ENCODE measurements around the gene TMX1. TPM values are rescaled to one million over a fixed set of nuclear protein-coding genes. Genes with fewer than 3 reads are reported as not detected.

The TMX1 gene
- total and polyA plus RNA-seq, 2 of the 8 experiments (the other 6 are each of a cell fraction or from before 2014, with no cell fraction given), result 26.6 to 84.0 TPM

- no peak for FAIRE-seq
- TF ChIP-seq, protein P1, sequence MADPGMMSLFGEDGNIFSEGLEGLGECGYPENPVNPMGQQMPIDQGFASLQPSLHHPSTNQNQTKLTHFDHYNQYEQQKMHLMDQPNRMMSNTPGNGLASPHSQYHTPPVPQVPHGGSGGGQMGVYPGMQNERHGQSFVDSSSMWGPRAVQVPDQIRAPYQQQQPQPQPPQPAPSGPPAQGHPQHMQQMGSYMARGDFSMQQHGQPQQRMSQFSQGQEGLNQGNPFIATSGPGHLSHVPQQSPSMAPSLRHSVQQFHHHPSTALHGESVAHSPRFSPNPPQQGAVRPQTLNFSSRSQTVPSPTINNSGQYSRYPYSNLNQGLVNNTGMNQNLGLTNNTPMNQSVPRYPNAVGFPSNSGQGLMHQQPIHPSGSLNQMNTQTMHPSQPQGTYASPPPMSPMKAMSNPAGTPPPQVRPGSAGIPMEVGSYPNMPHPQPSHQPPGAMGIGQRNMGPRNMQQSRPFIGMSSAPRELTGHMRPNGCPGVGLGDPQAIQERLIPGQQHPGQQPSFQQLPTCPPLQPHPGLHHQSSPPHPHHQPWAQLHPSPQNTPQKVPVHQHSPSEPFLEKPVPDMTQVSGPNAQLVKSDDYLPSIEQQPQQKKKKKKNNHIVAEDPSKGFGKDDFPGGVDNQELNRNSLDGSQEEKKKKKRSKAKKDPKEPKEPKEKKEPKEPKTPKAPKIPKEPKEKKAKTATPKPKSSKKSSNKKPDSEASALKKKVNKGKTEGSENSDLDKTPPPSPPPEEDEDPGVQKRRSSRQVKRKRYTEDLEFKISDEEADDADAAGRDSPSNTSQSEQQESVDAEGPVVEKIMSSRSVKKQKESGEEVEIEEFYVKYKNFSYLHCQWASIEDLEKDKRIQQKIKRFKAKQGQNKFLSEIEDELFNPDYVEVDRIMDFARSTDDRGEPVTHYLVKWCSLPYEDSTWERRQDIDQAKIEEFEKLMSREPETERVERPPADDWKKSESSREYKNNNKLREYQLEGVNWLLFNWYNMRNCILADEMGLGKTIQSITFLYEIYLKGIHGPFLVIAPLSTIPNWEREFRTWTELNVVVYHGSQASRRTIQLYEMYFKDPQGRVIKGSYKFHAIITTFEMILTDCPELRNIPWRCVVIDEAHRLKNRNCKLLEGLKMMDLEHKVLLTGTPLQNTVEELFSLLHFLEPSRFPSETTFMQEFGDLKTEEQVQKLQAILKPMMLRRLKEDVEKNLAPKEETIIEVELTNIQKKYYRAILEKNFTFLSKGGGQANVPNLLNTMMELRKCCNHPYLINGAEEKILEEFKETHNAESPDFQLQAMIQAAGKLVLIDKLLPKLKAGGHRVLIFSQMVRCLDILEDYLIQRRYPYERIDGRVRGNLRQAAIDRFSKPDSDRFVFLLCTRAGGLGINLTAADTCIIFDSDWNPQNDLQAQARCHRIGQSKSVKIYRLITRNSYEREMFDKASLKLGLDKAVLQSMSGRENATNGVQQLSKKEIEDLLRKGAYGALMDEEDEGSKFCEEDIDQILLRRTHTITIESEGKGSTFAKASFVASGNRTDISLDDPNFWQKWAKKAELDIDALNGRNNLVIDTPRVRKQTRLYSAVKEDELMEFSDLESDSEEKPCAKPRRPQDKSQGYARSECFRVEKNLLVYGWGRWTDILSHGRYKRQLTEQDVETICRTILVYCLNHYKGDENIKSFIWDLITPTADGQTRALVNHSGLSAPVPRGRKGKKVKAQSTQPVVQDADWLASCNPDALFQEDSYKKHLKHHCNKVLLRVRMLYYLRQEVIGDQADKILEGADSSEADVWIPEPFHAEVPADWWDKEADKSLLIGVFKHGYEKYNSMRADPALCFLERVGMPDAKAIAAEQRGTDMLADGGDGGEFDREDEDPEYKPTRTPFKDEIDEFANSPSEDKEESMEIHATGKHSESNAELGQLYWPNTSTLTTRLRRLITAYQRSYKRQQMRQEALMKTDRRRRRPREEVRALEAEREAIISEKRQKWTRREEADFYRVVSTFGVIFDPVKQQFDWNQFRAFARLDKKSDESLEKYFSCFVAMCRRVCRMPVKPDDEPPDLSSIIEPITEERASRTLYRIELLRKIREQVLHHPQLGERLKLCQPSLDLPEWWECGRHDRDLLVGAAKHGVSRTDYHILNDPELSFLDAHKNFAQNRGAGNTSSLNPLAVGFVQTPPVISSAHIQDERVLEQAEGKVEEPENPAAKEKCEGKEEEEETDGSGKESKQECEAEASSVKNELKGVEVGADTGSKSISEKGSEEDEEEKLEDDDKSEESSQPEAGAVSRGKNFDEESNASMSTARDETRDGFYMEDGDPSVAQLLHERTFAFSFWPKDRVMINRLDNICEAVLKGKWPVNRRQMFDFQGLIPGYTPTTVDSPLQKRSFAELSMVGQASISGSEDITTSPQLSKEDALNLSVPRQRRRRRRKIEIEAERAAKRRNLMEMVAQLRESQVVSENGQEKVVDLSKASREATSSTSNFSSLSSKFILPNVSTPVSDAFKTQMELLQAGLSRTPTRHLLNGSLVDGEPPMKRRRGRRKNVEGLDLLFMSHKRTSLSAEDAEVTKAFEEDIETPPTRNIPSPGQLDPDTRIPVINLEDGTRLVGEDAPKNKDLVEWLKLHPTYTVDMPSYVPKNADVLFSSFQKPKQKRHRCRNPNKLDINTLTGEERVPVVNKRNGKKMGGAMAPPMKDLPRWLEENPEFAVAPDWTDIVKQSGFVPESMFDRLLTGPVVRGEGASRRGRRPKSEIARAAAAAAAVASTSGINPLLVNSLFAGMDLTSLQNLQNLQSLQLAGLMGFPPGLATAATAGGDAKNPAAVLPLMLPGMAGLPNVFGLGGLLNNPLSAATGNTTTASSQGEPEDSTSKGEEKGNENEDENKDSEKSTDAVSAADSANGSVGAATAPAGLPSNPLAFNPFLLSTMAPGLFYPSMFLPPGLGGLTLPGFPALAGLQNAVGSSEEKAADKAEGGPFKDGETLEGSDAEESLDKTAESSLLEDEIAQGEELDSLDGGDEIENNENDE (IDR thresholded peaks at IDR 0.05; ENCODE audit: insufficient replicate concordance, low read length), result no peak
Measured at GRCh38 chr14:51224551-51224950, 15.5 kb upstream of the TMX1 start.

More at GRCh38 chr14:51224551-51224950, 15.5 kb upstream of the TMX1 start:
- Histone ChIP-seq H4K8ac (ENCODE audit: extremely low read depth, insufficient read depth, low read length) (no peak overlapping the region), H3K27me3 (replicated peaks in 1 of 4; ENCODE audit: control insufficient read depth in 3 of 4, extremely low read depth in 1 of 4, insufficient read depth in 3 of 4, low read length in 3 of 4) (no peaks in the 10 kb centered on the region), H3K23me2 (ENCODE audit: low read depth, low read length) (no peaks in the 10 kb centered on the region), H4K91ac (replicated peaks; ENCODE audit: insufficient read length, low read length) (no peak overlapping the region), H4K20me1 (replicated peaks in 1 of 2; ENCODE audit: control insufficient read depth in 1 of 2, insufficient read depth in 2 of 2, low read length in 2 of 2) (no peaks in the 10 kb centered on the region), H2BK20ac (ENCODE audit: low read length) (no peak overlapping the region), H4K5ac (ENCODE audit: insufficient read length, low read depth, low read length) (no peak overlapping the region), H2AFZ (ENCODE audit: low read length) (no peak overlapping the region), H2BK12ac (ENCODE audit: low read depth, low read length) (no peak overlapping the region), H3K4ac (replicated peaks; ENCODE audit: insufficient read length, low read depth, low read length) (no peak overlapping the region), H3K9ac (replicated peaks in 1 of 4; ENCODE audit: extremely low read depth in 1 of 4, low read depth in 3 of 4, low read length in 3 of 4) (no peak overlapping the region), H2BK15ac (ENCODE audit: low read length) (no peak overlapping the region), H3K14ac (ENCODE audit: insufficient read length) (no peak overlapping the region), H3K27ac (ENCODE audit: low read depth, low read length) (no peak overlapping the region), H2AK5ac (ENCODE audit: low read depth, low read length) (no peak overlapping the region), H3K4me3 (ENCODE audit: extremely low read depth in 1 of 4, insufficient read depth in 2 of 4, low read depth in 3 of 4, low read length in 4 of 4) (no peak overlapping the region), H3K4me2 (ENCODE audit: insufficient read depth in 1 of 2, low read depth in 2 of 2, low read length in 2 of 2) (no peak overlapping the region), H3K79me1 (ENCODE audit: low read depth, low read length) (no peaks in the 10 kb centered on the region), H3K79me2 (ENCODE audit: control insufficient read depth in 1 of 2, insufficient read depth in 2 of 2, low read length in 2 of 2) (no peaks in the 10 kb centered on the region), H3K9me3 (ENCODE audit: insufficient read depth in 2 of 2, low read depth in 1 of 2, low read length in 1 of 2) (peaks cover 8 to 10% of the 10 kb centered on the region in 2 experiments; a peak in 3 of 4 replicates), H2BK120ac (replicated peaks; ENCODE audit: low read depth, low read length) (no peak overlapping the region), H3K18ac (ENCODE audit: extremely low read depth, low read length) (no peak overlapping the region), H3K4me1 (replicated peaks in 1 of 4; ENCODE audit: control insufficient read depth in 3 of 4, insufficient read depth in 4 of 4, low read length in 3 of 4) (no peaks in the 10 kb centered on the region), H3K56ac (replicated peaks; ENCODE audit: insufficient read length, low read depth, low read length) (no peak overlapping the region), H3K23ac (ENCODE audit: insufficient read length) (no peak overlapping the region), H2BK5ac (ENCODE audit: low read depth, low read length) (no peak overlapping the region), H3K36me3 (ENCODE audit: control insufficient read depth in 2 of 4, insufficient read depth in 4 of 4, low read length in 3 of 4) (no peaks in the 10 kb centered on the region)
- 86% methylated on average over 1 of the region's 1 CpG; no CpG with 5 or more reads in 1 of the 2 experiments for WGBS, 2 experiments (ENCODE audit: extremely low coverage in 1 of 2, insufficient coverage in 1 of 2, insufficient read length in 1 of 2, insufficient replicate concordance in 2 of 2, low coverage in 1 of 2, low lambda C conversion rate in 2 of 2, missing lambda C conversion rate in 1 of 2)
- DNase-seq (ENCODE audit: low read depth in 1 of 2, low spot score in 2 of 2), result no peak
- CTCF ChIA-PET (ENCODE audit: partially characterized antibody), result no interaction called here
- POLR2A ChIA-PET (ENCODE audit: partially characterized antibody), result no interaction called here

Measured in H1 (cell line).